GM18909 (cell line): Measurements from ENCODE around the gene BRDT.
"Not testable (repeated sequence)": the region's sequence is repeated elsewhere in the genome, so short reads cannot be mapped to it uniquely, and the experiment has no call there.

Source experiments
- ATAC-seq: cut with Tn5 transposase; IDR thresholded peaks from one replicate; pipeline ENCODE4 v1.9.1; 2021; ENCODE audit warnings: mild to moderate bottlenecking; ENCODE audit not compliant: unreplicated experiment, poor library complexity

BRDT gene

DNA sequence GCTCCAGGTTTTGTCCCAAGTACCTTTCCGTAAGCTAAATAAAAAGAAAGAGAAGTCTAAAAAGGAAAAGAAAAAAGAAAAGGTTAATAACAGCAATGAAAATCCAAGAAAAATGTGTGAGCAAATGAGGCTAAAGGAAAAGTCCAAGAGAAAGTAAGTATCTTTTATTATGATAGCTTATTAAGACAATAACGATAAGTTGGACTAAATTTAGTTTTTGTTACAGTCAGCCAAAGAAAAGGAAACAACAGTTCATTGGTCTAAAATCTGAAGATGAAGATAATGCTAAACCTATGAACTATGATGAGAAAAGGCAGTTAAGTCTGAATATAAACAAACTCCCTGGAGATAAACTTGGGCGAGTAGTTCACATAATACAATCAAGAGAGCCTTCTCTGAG is 31.5 kb downstream of the BRDT start:
- no peak for ATAC-seq

DNA sequence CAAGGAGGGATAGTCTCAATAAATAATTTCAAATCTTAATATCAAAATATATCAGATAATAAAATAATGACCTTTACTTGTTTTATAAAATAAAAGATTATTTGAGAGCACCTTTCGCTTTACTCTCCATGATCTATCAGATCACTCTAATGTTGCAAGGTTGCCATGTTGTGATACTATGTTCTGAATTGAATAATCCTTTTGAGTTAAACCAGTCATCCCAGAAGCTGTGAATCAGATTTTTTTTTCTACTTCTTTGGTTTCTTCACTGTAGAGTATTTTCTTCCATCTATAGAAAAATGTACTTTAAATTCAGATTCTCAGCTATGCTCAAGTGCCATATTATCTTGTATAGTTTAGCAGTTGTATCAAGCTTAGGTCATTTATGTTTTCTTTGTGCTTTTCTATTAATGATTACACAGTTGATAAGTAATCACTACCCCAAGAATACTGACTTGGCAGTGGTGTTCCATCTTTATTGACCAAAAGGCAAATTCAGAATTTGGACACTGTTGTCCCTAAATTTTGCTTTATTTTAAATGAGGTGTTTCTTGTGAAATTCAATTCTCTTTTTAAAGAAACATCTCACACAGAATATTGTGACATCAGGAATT is 32.9 kb downstream of the BRDT start:
- no peak for ATAC-seq

DNA sequence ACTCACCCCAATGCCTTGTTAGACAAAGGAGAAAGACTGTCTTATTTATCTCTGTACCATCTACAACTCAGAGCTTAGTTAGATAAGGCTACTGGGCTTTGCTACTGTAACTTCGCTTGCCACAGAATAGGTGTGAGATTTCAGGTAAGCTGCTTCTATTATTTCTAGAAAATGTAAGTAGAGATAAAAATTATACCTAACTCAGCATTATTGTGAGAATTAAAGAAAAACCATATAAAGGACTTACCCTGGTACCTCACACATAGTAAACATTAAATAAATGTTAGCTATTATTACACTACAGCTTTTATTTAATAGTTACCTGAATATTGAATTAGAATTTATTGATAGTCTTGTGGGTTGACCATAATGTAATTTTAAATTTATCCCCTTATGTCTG is 44.1 kb downstream of the BRDT start:
- ATAC-seq, result no peak

DNA sequence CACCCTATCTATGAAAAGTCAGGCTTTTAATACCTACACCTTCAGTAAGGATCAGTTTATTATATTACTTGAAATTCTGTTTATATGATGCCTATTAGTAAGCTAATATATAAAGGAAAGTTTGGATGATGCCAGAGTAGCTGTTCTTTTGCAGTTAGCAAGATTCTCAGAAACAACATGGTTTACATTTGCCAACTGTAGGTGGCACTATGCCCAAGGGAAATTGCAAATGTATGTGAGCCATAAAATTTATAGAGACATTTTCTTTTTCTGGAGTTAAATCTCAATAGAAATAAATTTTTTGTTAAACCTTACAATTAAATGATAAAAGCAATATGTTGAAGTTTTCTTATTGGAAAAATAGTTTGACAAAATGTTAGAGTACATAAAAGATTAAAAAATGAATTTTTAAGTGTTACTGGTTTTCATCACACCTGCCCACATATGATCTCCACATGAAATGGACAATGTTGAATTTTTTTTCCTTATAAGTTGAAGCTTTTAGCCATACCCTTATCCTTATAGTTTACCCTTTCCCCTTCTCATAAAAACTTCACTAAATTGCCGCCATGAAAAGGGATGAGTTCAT is 48.5 kb downstream of the BRDT start:
- no peak for ATAC-seq

DNA sequence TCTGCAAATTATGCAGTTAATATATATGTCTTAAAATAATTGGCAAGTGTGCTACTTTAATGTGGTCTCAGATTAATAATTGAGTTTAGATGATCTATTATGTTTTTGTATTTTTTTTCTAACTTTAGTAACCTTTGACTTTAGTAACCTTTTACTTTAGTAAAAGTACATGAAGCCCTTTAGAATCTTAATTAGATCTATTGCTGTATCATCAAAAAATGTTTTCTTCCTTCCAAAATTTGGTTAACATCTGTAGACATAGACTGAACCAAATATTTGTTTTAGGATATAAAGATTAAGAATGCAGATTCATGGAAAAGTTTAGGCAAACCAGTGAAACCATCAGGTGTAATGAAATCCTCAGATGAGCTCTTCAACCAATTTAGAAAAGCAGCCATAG is 54.9 kb downstream of the BRDT start:
- ATAC-seq, result no peak

DNA sequence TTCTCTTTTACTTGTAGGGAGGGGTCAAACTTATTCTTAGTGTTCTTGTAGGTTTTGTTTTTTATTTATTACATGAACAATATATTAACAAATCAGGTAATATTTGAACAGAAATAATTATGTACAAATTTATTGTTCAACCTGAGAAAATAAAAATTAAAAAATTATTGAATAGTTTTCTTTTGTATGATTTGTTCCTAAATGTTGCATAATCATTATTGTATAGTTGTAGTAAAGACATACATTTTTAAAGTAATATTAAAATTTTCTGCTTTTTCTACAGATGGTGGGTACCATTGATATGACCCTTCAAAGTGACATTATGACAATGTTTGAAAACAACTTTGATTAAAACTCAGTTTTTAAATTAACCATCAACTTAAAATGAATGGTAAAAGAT is 64.7 kb downstream of the BRDT start:
- no peak for ATAC-seq

DNA sequence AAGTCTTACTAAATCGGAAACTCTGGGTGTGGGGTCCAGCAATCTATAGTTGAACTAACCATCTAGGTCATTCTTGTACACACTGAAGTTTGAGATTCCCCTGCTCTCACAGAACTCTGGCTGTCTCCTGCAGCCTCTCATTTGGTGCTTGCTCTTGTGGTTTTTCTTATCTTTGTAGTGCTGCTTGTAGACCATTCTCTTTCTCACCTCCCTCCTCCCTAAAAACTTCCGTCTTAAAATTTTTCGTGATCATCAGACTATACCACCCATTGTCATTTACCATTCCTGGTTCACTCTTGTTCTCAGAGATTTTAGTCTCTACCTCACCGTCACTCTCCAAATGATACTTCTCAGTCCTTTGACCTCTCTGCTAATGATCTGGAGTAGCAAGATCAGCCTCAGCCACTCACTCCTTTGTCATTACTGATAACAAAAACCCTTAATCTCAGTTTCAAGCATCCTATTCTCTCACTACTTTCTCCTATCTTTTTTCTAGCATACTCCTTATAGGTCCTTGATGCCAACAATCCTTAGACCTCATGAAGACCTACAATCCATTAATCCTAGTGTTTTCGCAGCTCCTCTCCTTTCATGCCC is 67.6 kb downstream of the BRDT start:
- ATAC-seq, result no peak

DNA sequence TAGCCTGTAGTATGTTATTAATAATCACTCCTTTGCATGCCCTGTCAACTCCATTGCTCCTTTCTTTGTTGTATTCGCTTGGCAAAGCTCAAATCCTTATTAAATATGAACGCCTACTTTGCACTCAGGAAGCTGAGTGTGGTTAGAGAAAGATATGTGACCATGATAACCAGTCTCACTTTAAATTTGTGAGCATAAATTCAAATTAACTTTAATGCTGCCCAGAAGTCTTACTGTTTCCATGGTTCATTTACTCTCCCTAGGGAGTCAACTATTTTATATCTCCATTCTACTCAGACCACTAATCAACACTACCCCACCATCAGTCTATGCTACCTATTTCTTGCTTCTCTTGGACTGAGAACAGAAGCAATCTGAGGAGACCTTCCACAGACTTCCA is 68.5 kb downstream of the BRDT start:
- no peak for ATAC-seq

DNA sequence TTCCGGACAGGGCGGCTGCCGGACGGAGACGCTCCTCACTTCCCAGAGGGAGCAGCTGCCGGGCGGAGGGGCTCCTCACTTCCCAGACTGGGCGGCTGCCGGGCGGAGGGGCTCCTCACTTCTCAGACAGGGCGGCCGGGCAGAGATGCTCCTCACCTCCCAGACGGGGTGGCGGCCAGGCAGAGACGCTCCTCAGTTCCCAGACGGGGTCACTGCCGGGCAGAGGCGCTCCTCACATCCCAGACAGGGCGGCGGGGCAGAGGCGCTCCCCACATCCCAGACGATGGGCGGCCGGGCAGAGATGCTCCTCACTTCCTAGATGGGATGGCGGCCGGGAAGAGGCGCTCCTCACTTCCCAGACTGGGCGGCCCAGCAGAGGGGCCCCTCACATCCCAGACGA is 76.8 kb downstream of the BRDT start:
- ATAC-seq, result not testable (repeated sequence)

DNA sequence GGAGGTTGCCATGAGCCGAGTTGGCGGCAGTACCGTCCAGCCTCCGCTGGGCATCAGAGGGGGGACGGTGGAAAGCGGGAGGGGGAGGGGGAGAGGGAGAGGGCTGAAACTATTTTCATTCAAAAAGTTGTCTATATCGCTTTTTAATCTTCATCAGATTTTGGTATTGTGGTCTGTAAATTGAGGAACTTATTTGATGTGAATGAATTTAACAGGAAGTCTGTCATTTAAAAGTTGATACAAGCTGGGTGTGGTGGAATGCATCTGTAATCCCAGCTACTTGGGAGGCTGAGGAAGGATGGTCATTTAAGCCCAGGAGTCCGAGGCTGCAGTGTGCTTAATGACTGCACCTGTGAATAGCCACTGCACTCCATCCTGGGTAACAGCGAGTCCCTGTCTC is 77.6 kb downstream of the BRDT start:
- ATAC-seq, result no peak

DNA sequence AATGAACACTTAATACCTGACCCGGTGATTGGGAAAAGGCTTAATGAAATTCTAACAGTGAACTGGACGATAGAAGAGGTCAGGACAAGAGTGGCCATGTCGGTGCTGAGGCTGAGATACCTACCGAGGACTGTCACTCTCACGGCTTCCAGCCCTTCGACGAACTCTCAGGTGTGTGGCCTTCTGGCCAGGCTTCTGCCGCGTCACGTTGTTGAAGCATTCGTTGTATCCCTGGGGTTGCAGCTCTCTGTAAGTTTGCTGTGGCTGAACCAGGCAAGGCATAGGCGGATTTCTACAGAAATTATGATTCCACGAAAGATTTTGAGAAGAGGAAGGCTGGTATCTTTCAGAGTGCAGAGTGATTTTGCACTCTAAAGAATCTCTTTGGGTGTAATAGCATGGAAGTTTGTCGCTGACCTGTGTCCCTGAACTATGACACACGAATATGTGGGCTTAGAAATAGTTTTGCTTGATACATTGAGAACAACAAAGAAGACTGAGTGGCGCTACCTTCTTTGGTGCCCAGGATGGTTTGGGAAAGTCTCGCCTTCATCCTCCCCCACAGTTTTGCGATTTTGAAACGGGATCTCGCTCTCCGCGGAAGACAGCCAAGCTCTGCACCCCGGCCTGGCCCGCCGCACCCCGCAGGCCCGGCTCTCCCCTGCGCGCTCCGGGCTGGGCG is 80.2 kb downstream of the BRDT start:
- no peak for ATAC-seq

DNA sequence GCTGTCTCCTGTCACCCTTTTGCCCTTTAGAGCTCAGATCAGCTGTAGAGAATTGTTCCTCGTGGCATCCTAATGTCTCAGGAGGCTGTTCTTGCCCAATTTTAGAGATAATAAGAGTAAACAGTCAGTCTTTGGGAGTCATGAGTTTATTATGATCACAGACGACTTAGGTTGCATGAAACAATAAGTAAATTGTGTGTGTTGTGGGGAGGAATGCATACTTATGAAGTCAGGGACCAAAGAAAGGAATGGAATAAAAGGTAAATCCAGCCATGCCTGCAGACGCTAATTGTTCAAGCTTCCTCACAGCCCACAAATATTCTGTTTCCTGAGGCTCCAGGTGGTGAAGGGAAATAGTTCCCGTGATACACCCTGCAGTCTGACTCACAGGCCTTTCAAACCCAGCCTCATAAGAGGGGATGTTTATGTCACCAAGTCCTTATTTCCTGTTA is 81.5 kb downstream of the BRDT start:
- no peak for ATAC-seq

DNA sequence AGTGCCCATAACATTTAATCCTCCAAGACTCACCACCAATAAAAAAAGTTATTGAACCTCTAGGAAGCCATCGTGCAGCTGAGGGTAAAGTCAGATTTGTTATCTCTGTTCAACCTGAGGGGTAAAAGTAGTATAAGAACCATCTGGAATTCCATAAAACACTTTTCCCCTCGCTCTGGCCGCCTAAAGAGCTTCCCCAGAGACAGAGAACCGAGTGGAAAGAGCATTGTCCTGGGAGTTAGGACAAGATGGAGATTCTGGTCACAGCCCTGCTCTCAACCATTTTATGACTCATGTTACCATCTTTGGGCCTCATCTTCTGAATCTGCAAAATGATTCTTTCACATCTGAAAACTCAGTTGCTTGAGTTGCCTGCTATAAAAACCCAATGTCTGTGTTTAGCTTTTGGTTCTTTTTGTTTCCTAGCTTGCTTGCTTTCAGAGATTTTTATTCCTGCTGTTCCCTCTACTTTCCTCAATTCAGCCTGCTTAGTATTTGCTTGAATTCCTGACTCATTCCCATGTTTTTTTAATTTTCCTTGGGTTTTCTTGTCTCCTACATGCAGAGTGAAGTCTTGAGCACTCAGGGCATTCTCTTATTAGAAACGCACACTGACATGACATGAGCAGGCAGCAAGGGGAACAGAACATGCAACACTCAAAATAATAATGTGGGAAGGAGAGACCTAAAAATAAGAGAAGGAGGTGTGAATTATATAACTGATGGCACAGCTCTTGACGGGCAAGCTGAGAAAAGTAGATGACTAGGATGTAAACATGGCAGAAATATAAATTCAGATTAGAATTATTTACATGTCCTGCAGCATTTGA is 82.3 kb downstream of the BRDT start:
- ATAC-seq, result no peak

DNA sequence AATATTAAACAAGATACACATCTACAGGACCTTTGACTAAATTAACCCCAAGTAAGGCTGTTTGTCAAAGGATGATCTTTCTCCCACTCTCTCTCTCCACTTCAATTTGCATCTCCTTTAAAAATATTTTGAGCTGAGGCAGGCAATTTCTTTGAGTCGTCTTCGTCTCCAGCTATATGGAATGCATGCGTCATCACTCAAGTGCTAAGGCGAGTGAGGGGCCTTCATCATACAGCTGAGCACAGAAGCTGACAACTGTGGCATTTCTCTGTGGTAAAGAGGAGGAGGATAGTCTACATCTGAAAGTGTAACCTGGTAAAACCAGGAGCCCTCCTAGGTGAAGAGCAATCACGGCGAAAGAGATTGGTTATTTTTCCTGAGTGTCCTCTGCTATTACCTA is 88.2 kb downstream of the BRDT start:
- ATAC-seq, result no peak

DNA sequence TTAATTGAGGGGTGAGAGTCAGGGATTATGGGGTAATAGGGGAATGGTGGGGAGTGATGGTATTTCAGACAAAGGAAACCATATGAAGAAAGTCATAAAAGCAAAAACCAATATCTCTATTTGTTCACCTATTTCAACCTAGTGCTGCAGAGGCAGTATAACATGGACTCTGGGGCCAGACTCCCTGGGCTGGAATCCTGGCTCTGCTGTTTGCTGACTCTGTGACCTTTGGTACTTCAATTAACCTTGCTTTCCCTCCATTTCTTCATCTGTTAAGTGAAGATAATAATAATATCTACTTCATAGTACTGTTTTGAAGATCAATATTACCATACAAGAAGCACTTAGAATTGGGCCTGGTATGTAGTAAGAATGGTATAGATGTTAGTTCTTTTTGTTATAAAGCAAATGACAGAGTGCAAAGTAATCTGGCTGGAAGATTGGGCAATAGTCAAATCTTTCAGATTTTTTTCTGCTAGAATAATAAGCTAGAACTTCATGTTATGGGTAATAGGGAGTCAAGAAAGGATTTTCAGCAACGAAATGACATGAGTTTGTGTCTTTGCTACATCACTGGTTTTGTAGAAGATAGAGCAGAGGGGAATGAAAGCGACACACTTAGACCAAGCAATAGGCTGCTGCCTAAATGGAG is 89.6 kb downstream of the BRDT start:
- no peak for ATAC-seq

DNA sequence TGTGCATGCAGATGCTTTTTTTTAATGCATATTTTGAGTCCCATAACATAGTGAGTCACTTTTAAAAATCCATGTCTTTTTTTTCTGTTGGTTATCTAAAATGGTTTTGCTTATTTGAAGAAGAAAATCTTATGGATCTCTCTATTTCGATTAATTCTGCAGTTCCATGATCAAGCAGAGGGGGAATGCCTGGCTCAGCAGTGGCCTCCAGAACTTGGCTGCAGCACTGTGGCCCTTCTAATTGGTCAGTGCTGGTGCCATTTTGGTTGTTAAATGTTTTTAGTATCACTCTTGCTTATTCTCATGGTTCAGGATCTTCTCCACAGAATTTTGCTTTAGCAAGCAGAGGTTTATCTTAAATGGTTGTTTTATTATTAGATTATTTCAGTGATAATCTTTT is 91.8 kb downstream of the BRDT start:
- no peak for ATAC-seq

DNA sequence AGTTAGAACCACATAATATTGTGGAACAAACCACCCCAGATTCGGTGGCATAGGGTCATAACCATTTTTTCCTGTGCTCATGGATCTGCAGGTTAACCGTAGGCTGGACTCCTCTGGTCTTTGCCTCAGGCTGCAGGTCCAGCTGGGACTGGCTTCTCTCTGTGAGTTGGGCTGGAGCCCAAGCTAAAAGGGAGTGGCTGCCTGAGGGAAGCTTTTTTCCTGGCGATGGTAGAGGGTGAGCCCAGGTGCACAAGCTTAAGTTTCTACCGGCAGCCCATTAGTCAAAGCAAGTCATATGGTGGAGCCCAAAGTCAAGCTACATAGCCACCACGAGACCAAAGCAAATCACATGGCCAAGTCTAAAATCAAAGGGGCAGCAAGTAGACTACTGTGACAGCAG is 94.4 kb downstream of the BRDT start:
- no peak for ATAC-seq

DNA sequence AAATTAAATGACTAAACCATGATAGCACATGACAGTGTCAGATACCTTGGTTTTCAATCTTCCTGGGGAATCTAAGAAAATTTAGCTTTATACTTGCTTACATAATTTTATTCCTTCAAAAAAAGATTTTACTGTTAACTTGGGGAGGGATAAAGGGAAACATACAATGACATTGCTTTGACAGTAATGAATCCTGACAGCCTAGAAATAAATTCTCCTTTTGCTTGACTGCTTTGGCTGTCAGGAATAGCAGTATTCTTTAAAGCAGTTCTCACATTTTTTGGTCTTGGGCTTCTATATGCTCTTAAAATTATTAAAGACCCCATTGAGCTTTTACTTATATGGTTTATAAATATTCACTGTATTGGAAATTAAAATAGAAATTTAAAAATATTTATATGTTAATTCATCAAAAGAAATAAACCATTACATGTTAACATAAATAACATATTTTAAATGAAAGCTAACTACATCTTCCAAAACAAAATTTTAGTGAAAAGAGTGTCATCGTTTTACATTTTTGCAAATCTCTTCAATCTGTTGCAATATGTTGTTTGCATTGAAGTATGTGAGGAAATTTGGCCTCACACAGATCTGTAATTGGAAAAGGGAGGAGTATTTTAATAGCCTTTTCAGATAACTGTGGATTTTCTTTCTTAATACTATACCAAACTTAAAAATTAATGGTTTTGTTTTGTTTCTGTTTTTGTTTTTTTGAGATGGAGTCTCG is 96.7 kb downstream of the BRDT start:
- ATAC-seq, result no peak

DNA sequence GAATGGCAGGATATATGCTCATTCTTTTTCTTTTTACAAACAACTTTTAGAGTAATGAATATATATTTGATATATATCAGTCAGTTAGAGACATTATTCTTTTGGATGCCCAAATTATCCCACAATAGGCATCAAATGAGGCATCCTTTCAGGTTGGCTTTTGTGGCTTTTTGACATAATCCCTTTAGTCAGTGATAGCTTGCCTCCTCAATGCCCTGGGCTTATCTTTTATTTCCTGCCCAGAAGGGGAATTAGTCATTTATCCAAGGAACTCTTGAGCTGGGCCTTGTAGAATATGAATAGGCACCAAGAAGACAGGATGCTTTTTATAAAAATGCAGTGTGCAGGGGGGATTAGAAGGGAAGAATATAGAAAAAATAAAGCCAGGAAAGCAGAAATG is 102.7 kb downstream of the BRDT start:
- no peak for ATAC-seq
